Activated T-helper 17 cell treated with anti-CD3 and anti-CD28 coated beads, Interleukin-2, amount 50 U/mL, for 72 hours (primary cell): ENCODE results near the gene NDC80. TPM values are rescaled to one million over a fixed set of nuclear protein-coding genes. Genes with fewer than 3 reads are reported as not detected.
"Not testable (repeated sequence)": the region's sequence is repeated elsewhere in the genome, so short reads cannot be mapped to it uniquely, and the experiment has no call there.

Source experiments
- ATAC-seq: fragments of 150-1000 bp; cut with Tn5 transposase; replicated peaks from 2 replicates; pipeline ENCODE4 v1.10.0; 2021; ENCODE audit warnings: mild to moderate bottlenecking, moderate library complexity
- H3K27ac Mint-ChIP-seq: one replicate; pipeline ENCODE4 v1.8.0; 2022; ENCODE audit warnings: mixed read lengths
- H3K27me3 Mint-ChIP-seq: one replicate; pipeline ENCODE4 v1.8.0; 2022; ENCODE audit warnings: mixed read lengths
- H3K36me3 Mint-ChIP-seq: one replicate; pipeline ENCODE4 v1.8.0; 2022; ENCODE audit warnings: low read depth, mild to moderate bottlenecking, mixed read lengths
- H3K4me1 Mint-ChIP-seq: one replicate; pipeline ENCODE4 v1.8.0; 2022; ENCODE audit warnings: mixed read lengths
- H3K4me3 Mint-ChIP-seq: one replicate; pipeline ENCODE4 v1.8.0; 2022; ENCODE audit warnings: mild to moderate bottlenecking, mixed read lengths
- H3K9me3 Mint-ChIP-seq: one replicate; pipeline ENCODE4 v1.8.0; 2022; ENCODE audit warnings: mixed read lengths
- total RNA-seq, 2 donors: library from RNA; stranded (reverse); gene quantifications; one replicate each; pipeline ENCODE4 v1.2.3, GENCODE V29; 2022

The NDC80 gene
- total RNA-seq, 2 donors from 2014 or later, result 64.4 to 68.9 TPM

- Mint-ChIP-seq H3K27me3 (no peaks in the 10 kb centered on the region), H3K36me3 (peaks cover 53% of the 10 kb centered on the region), H3K9me3 (no peaks in the 10 kb centered on the region), H3K4me1 (peaks cover 23% of the 10 kb centered on the region), H3K27ac (peak overlapping the region; percentile 98), H3K4me3 (peak overlapping the region; percentile 93)
- no peak for ATAC-seq
Measured at GRCh38 chr18:2656981-2657512, 85.7 kb downstream of the NDC80 start.

DNA sequence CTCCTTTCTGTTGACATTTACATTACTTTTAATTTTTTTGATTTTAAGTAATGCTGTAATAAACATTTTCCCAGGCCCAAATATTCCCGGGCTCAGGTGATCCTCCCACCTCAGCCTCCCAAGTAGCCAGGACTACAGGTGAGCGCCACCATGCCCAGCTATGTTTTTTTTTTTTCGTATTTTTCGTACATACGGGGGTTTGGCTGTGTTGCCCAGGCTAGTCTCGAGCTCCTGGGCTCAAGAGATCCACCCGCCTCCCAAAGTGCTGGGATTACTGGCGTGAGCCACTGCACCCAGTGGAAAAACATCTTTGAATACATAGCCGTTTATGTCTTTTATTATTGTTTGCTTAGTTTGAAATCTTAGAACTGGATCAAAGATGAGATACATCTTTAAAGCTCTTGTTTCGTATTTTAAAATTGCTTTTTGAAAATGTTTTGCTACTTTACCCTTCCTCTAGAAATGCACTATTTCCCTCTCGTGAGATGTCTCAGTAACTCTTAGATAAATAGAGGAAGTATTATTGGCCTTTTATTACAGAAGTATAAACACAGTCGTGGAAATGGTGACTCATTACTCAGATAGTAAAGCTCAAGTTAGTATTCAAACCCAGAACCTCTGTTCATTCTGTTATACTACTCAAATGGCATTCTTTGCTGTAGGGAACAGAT, 86.6 kb downstream of the NDC80 start:
- Mint-ChIP-seq H3K27me3 (no peaks in the 10 kb centered on the region), H3K9me3 (no peaks in the 10 kb centered on the region), H3K27ac (peak overlapping the region; percentile 98), H3K4me3 (peak overlapping the region; percentile 93), H3K4me1 (peaks cover 27% of the 10 kb centered on the region), H3K36me3 (peaks cover 58% of the 10 kb centered on the region)
- ATAC-seq, result no peak

DNA sequence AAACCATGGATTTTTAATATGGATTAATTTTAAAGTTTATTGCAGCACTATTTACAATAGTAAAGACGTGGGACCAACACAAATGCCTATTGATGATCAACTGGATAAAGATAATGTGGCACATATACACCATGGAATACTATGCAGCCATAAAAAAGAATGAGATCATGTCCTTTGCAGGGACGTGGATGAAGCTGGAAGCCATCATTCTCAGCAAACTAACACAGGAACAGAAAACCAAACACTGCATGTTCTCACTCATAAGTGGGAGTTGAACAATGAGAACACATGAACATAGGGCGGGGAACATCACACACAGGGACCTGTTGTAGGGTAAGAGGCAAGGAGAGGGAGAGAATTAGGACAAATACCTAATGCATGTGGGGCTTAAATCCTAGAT, 89.5 kb downstream of the NDC80 start:
- H3K4me3 Mint-ChIP-seq, result peak overlapping the region; percentile 21
- ATAC-seq, H3K27me3 Mint-ChIP-seq, H3K9me3 Mint-ChIP-seq: not testable (repeated sequence)
- H3K4me1 Mint-ChIP-seq, result peaks cover 40% of the 10 kb centered on the region
- peaks cover 83% of the 10 kb centered on the region for H3K36me3 Mint-ChIP-seq
- H3K27ac Mint-ChIP-seq, result peak overlapping the region; percentile 39

DNA sequence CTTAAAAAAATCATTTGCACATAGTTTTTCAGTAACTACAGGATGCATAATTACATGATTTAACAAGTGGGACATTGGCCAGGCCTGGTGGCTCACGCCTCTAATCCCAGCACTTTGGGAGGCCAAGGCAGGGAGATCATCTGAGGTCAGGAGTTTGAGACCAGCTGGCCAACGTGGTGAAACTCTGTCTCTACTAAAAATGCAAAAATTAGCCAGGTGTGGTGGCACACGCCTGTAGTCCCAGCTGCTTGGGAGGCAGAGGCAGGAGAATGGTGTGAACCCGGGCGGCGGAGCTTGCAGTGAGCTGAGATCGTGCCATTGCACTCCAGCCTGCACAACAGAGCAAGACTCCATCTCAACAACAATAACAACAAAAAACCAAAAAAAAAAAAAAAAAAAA, 90.9 kb downstream of the NDC80 start:
- not testable (repeated sequence) for H3K27me3 Mint-ChIP-seq, H3K9me3 Mint-ChIP-seq, ATAC-seq, H3K27ac Mint-ChIP-seq
- Mint-ChIP-seq H3K36me3 (peaks cover 82% of the 10 kb centered on the region), H3K4me3 (peak overlapping the region; percentile 32), H3K4me1 (peaks cover 47% of the 10 kb centered on the region)

DNA sequence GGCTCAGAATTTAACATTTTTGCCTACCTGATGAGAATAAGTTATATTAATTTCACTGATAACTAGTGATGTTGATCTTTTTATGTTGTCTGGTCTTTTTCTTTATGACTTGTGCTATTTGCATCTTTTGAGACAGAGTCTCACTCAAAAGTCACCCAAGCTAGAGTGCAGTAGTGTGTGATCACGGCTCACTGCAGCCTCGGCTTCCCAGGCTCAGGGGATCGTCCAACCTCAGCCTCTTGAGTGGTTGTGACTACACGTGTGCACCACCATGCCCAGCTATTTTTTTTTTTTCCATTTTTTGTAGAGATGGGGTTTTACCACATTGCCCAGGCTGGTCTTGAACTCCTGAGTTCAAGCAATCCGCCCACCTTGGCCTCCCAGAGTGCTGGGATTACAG, 91.6 kb downstream of the NDC80 start:
- no peak for ATAC-seq
- Mint-ChIP-seq H3K4me3 (peak overlapping the region; percentile 32), H3K9me3 (no peaks in the 10 kb centered on the region), H3K36me3 (peaks cover 82% of the 10 kb centered on the region), H3K4me1 (peaks cover 46% of the 10 kb centered on the region), H3K27ac (peak overlapping the region; percentile 11), H3K27me3 (no peaks in the 10 kb centered on the region)

Other genes with a start within 250 kb of the NDC80 start
- gene METTL4, start 52 bp upstream of the NDC80 start, total RNA-seq, result 10 to 100 TPM; 31.2 to 46.6 TPM
- 100 to 1,000 TPM in 1 of 2 donors, 10 to 100 TPM in 1; 99.5 to 106 TPM for gene SMCHD1, start 84.2 kb downstream of the NDC80 start, total RNA-seq